Upper lobe of left lung (tissue), 4 donors: ENCODE measurements around the gene CCDC149.

ENCODE experiments used
- EP300 ChIP-seq, 4 donors: sonication (generic); formaldehyde crosslinking; IDR thresholded peaks; one replicate each; pipeline ENCODE4 v1.5.1; 2017; ENCODE audit warnings: antibody characterized with exemption in 4 of 4, control low read depth in 2 of 4
- POLR2A ChIP-seq, 4 donors: fragments of 450-650 bp; IDR thresholded peaks; one replicate each; pipeline ENCODE4 v1.5.1; 2016 to 2017; ENCODE audit warnings: antibody characterized with exemption in 4 of 4, mild to moderate bottlenecking in 2 of 4
- POLR2AphosphoS5 ChIP-seq, 2 donors: sonication (generic); formaldehyde crosslinking; IDR thresholded peaks; one replicate each; pipeline ENCODE4 v1.5.1; 2017; ENCODE audit warnings: antibody characterized with exemption in 2 of 2
- TF ChIP-seq, protein P1 (sequence below), 6 experiments: fragments of 450-650 bp in 4 of 6; fragments of 200-600 bp in 2 of 6; sonication (generic) in 2 of 6; IDR thresholded peaks; one replicate each; pipeline ENCODE4 v1.5.1; 2016 to 2019; ENCODE audit warnings: antibody characterized with exemption in 6 of 6

DNA sequence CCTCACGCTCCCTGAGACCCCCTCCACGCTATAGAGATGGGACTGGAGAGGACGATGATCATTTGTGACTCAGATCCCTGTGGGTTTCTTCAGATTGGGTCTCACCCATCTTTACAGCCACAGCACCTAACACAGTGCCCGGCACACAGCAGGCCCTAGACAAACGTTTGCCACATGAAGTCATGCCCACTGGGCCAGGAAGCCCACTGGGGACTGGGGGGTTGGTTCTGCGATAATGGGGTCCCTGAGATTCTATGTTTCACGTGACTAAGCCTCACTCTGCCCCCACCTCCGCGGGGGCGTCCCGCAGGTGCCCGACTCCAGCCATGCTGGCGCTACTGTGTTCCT, 113.7 kb downstream of the CCDC149 start:
- TF ChIP-seq, protein P1, sequence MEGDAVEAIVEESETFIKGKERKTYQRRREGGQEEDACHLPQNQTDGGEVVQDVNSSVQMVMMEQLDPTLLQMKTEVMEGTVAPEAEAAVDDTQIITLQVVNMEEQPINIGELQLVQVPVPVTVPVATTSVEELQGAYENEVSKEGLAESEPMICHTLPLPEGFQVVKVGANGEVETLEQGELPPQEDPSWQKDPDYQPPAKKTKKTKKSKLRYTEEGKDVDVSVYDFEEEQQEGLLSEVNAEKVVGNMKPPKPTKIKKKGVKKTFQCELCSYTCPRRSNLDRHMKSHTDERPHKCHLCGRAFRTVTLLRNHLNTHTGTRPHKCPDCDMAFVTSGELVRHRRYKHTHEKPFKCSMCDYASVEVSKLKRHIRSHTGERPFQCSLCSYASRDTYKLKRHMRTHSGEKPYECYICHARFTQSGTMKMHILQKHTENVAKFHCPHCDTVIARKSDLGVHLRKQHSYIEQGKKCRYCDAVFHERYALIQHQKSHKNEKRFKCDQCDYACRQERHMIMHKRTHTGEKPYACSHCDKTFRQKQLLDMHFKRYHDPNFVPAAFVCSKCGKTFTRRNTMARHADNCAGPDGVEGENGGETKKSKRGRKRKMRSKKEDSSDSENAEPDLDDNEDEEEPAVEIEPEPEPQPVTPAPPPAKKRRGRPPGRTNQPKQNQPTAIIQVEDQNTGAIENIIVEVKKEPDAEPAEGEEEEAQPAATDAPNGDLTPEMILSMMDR (IDR thresholded peaks at IDR 0.05), result no peak
- TF ChIP-seq POLR2AphosphoS5 (IDR thresholded peaks at IDR 0.05) (no peak), POLR2A (IDR thresholded peaks at IDR 0.05) (no peak), EP300 (IDR thresholded peaks at IDR 0.05) (no peak)
